ENCODE results near the gene MICAL3. TPM values are rescaled to one million over a fixed set of nuclear protein-coding genes. Genes with fewer than 3 reads are reported as not detected.

The MICAL3 gene
- total RNA-seq, 3 donors from 2014 or later (not counting 1 experiment from before 2014, with no cell fraction given), result 17.1 to 36.3 (median 34.3) TPM

GRCh38 chr22:17888855-17889254 is 135.5 kb downstream of the MICAL3 start:
- peaks cover 6% of the 10 kb centered on the region for H3K36me3 Mint-ChIP-seq
- no peak for ATAC-seq
- no peak for TF ChIP-seq CTCF (IDR thresholded peaks at IDR 0.05)
- Histone ChIP-seq H3K9me3 (ENCODE audit: control insufficient read depth, insufficient read depth, low read length) (no peaks in the 10 kb centered on the region), H3K36me3 (ENCODE audit: control insufficient read depth, insufficient read depth, low read length) (peaks cover 34% of the 10 kb centered on the region), H3K4me3 (ENCODE audit: low read length) (no peak overlapping the region), H3K4me1 (ENCODE audit: control insufficient read depth, insufficient read depth, low read length) (no peaks in the 10 kb centered on the region), H3K27ac (ENCODE audit: low read length) (no peak overlapping the region), H3K27me3 (ENCODE audit: control insufficient read depth, insufficient read depth, low read length) (no peaks in the 10 kb centered on the region)
- H3K9me3 Mint-ChIP-seq, result no peaks in the 10 kb centered on the region
- H3K27ac Mint-ChIP-seq, result no peak overlapping the region
- no peak overlapping the region for H3K4me3 Mint-ChIP-seq
- intact Hi-C loops (cut with micrococcal nuclease), result no loop called here
- H3K27me3 Mint-ChIP-seq (ENCODE audit: low read depth in 2 of 2), result no peaks in the 10 kb centered on the region
- no peak for DNase-seq
- WGBS (ENCODE audit: insufficient coverage), result 74% methylated on average over 7 of the region's 7 CpGs
- H3K4me1 Mint-ChIP-seq, result no peaks in the 10 kb centered on the region

- H3K36me3 Mint-ChIP-seq, result peaks cover 6% of the 10 kb centered on the region
These were observed 135.9 kb downstream of the MICAL3 start for GRCh38 chr22:17888439-17888838.

GRCh38 chr22:17884893-17885292 is 139.5 kb downstream of the MICAL3 start:
- Mint-ChIP-seq H3K27ac (no peak overlapping the region), H3K36me3 (no peaks in the 10 kb centered on the region), H3K27me3 (ENCODE audit: low read depth in 2 of 2) (no peaks in the 10 kb centered on the region), H3K4me3 (no peak overlapping the region), H3K9me3 (no peaks in the 10 kb centered on the region), H3K4me1 (no peaks in the 10 kb centered on the region)
- ATAC-seq (no peak), DNase-seq (no peak)
- 81% methylated on average over 8 of the region's 8 CpGs for WGBS (ENCODE audit: insufficient coverage)
- intact Hi-C loops (cut with micrococcal nuclease), result no loop called here
- no peak for TF ChIP-seq CTCF (IDR thresholded peaks at IDR 0.05)
- Histone ChIP-seq H3K4me1 (ENCODE audit: control insufficient read depth, insufficient read depth, low read length) (no peaks in the 10 kb centered on the region), H3K36me3 (ENCODE audit: control insufficient read depth, insufficient read depth, low read length) (peaks cover 39% of the 10 kb centered on the region), H3K9me3 (ENCODE audit: control insufficient read depth, insufficient read depth, low read length) (no peaks in the 10 kb centered on the region), H3K27ac (ENCODE audit: low read length) (no peak overlapping the region), H3K4me3 (ENCODE audit: low read length) (no peak overlapping the region), H3K27me3 (ENCODE audit: control insufficient read depth, insufficient read depth, low read length) (no peaks in the 10 kb centered on the region)

More at GRCh38 chr22:17888439-17888838, 135.9 kb downstream of the MICAL3 start:
- Histone ChIP-seq H3K4me3 (ENCODE audit: low read length) (no peak overlapping the region), H3K36me3 (ENCODE audit: control insufficient read depth, insufficient read depth, low read length) (peaks cover 30% of the 10 kb centered on the region), H3K27me3 (ENCODE audit: control insufficient read depth, insufficient read depth, low read length) (no peaks in the 10 kb centered on the region), H3K9me3 (ENCODE audit: control insufficient read depth, insufficient read depth, low read length) (no peaks in the 10 kb centered on the region), H3K4me1 (ENCODE audit: control insufficient read depth, insufficient read depth, low read length) (no peaks in the 10 kb centered on the region), H3K27ac (ENCODE audit: low read length) (no peak overlapping the region)
- no peak overlapping the region for H3K4me3 Mint-ChIP-seq
- no peaks in the 10 kb centered on the region for H3K27me3 Mint-ChIP-seq (ENCODE audit: low read depth in 2 of 2)
- no peak for ATAC-seq
- H3K9me3 Mint-ChIP-seq, result no peaks in the 10 kb centered on the region
- TF ChIP-seq CTCF (IDR thresholded peaks at IDR 0.05), result no peak
- intact Hi-C loops (cut with micrococcal nuclease), result no loop called here
- no peaks in the 10 kb centered on the region for H3K4me1 Mint-ChIP-seq
- no peak for DNase-seq
- no peak overlapping the region for H3K27ac Mint-ChIP-seq
- whole genome bisulfite sequencing (ENCODE audit: insufficient coverage), result 95% methylated on average over 12 of the region's 12 CpGs

- H3K9me3 Mint-ChIP-seq, result no peaks in the 10 kb centered on the region
These were observed 140.3 kb downstream of the MICAL3 start for GRCh38 chr22:17884084-17884483.

More at GRCh38 chr22:17884084-17884483, 140.3 kb downstream of the MICAL3 start:
- peaks cover 45% of the 10 kb centered on the region for H3K36me3 ChIP-seq (ENCODE audit: control insufficient read depth, insufficient read depth, low read length)
- Mint-ChIP-seq H3K4me3 (no peak overlapping the region), H3K36me3 (no peaks in the 10 kb centered on the region), H3K27ac (no peak overlapping the region), H3K27me3 (ENCODE audit: low read depth in 2 of 2) (no peaks in the 10 kb centered on the region), H3K4me1 (no peaks in the 10 kb centered on the region)
- intact Hi-C loops (cut with micrococcal nuclease), result no loop called here
- no peaks in the 10 kb centered on the region for H3K4me1 ChIP-seq (ENCODE audit: control insufficient read depth, insufficient read depth, low read length)
- no peak overlapping the region for H3K27ac ChIP-seq (ENCODE audit: low read length)
- ATAC-seq, result no peak
- H3K9me3 ChIP-seq (ENCODE audit: control insufficient read depth, insufficient read depth, low read length), result no peaks in the 10 kb centered on the region
- no peak overlapping the region for H3K4me3 ChIP-seq (ENCODE audit: low read length)
- H3K27me3 ChIP-seq (ENCODE audit: control insufficient read depth, insufficient read depth, low read length), result no peaks in the 10 kb centered on the region
- no peak for TF ChIP-seq CTCF (IDR thresholded peaks at IDR 0.05)
- no peak for DNase-seq
- 80% methylated on average over 5 of the region's 6 CpGs for WGBS (ENCODE audit: insufficient coverage)

All from natural killer cell (primary cell).